HG03103 (cell line): Measurements from ENCODE around the gene NEB.
"Not testable (repeated sequence)": the region's sequence is repeated elsewhere in the genome, so short reads cannot be mapped to it uniquely, and the experiment has no call there.

Source experiments
- ATAC-seq: cut with Tn5 transposase; IDR thresholded peaks from one replicate; pipeline ENCODE4 v1.9.1; 2021; ENCODE audit warnings: low read depth; ENCODE audit not compliant: unreplicated experiment

The NEB gene

GRCh38 chr2:151570191-151570590 lies 164.1 kb downstream of the NEB start:
- no peak for ATAC-seq

DNA sequence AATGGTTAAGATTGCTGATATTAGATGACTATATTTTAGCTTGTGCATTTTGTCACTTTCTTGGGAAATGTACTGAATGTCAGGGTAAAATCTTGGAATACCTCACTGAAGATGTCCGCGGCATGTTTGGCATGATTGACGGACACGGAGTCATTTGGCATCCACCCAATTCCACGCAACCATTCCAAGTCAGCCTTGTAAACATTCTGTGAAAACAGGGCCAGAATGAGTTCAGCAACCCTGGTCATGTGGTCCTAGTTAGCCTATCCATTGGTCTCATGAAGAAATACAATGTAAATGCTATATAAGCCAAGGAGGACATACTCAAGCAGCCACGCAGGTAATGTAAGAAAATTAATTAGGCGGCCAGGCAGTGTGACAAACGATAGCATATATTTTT lies 165.1 kb downstream of the NEB start:
- ATAC-seq: no peak

- no peak for ATAC-seq
Observed at GRCh38 chr2:151568501-151568900, 165.8 kb downstream of the NEB start.

- no peak for ATAC-seq
Observed at GRCh38 chr2:151567006-151567405, 167.3 kb downstream of the NEB start.

GRCh38 chr2:151562398-151562797 lies 171.9 kb downstream of the NEB start:
- ATAC-seq: no peak

DNA sequence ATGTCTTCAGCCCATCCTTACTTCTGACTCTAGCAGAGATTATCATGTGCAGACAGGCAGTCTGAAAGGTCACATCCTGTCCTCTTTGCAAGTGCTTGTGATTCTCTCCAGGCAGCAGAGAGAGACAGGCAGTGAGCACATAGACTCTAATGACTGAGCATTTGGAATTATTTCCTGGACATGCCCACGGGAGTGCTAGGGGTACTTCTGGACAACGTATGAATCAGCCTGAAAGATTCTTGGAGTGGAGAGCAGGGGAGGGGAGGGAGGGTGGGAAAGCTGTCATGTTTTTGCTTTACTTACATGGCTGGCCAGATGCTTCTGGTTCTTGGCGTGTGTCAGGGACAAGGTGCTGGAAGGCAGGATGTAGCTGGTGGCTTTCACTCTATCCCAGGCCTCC lies 174.0 kb downstream of the NEB start:
- ATAC-seq: no peak

- ATAC-seq: not testable (repeated sequence)
Observed at GRCh38 chr2:151559431-151559830, 174.8 kb downstream of the NEB start.

DNA sequence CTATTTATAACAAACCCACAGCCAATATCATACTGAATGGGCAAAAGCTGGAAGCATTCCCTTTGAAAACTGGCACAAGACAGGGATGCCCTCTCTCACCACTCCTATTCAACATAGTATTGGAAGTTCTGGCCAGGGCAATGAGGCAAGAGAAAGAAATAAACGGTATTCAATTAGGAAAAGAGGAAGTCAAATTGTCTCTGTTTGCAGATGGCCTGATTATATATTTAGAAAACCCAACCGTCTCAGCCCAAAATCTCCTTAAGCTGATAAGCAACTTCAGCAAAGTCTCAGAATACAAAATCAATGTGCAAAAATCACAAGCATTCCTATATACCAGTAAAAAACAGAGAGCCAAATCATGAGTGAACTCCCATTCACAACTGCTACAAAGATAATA lies 176.4 kb downstream of the NEB start:
- not testable (repeated sequence) for ATAC-seq

GRCh38 chr2:151556121-151556520 lies 178.2 kb downstream of the NEB start:
- no peak for ATAC-seq

DNA sequence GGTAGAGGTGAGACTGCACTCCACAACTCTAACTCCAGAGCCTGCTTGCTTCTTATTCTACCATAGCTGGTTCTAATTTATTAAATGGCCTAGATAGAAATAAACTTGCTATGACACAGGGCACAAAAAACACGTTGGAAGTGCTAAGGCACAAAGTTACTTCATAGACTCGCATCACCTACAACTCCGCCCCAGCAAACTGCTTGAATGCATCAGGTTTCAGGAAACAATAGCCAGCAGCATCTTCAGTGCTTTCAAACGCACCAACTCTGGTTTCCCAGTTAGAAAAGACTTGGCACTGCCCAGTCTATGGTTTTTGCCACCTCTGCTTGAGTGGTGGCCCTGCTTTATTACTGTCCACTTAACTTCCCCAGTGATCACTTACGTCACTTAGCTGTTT lies 182.0 kb downstream of the NEB start:
- no peak for ATAC-seq

DNA sequence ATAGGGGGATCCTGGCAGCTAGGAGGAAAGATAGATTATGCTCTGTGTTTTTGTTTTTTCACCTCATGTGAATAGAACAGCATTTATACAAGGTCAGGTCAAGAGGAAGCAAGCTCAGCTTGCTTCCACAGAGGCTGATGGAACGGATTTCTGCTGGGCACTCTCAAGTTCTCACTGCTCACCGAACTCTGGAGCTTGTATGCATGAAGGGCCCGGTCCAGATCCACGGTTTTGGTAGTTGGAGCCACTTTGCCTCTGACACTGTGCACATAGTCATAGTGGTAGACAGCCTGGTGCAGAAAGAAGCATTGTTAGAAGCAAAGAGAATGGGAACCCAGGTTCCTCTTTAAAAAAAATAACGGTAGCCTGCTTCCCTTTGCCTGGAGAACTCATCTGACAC lies 182.7 kb downstream of the NEB start:
- ATAC-seq: no peak

DNA sequence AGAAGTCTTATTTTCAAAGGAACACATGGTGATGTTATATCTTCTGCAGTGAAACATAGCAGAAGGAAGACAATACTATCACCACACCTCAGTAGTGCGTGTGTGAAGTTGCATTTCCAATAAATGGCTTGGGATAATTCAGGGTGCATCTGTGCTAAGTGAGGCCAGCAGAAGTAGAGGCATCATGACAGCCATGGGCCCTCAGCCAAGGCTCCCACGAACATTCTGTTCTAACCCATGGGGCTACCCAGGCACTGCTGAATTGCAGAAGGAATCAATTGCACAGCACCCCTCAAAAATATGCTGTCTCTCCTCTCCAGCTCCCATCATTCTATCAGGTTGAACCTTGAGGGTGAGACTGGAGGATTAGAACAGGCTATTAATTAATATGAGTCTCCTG lies 185.1 kb downstream of the NEB start:
- ATAC-seq: no peak

DNA sequence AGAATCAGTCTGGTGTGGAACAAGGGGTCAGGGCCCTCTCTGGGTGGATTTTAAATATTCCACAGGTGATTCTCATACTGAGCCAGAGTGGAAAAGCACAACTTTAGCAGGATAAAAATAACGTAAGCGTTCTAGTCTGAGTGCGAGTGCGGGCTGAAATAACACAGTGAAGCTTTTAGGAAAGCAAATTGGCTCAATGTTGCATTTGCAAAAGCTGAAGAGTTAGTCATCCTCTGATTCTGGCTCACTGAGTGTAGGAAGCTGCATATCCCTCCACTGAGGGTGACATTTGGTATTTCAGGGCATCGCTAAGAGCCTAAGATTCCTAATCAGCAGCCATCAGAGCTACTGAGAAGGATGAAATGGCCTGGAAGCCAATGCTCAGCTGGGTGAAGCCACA lies 189.8 kb downstream of the NEB start:
- no peak for ATAC-seq

DNA sequence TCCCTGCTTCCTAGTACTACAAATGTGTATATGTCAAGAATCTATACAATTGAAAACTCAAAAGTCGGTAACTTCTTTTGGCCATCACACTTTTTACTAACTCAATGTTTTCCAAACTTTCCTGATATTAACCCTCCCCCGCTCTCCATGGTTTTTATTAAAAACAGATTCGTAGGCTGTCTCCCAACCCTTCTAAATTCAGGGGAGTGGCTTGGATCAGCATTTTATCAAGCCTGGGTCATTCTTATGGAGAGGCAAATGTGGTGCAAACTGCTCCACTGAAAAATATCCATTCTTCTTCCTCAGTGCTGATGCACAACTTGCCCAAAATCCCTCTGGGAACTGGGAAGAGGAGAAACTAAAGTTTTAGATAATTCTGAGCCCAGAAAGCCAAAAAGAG lies 190.4 kb downstream of the NEB start:
- no peak for ATAC-seq

GRCh38 chr2:151534001-151534400 lies 200.3 kb downstream of the NEB start:
- no peak for ATAC-seq

DNA sequence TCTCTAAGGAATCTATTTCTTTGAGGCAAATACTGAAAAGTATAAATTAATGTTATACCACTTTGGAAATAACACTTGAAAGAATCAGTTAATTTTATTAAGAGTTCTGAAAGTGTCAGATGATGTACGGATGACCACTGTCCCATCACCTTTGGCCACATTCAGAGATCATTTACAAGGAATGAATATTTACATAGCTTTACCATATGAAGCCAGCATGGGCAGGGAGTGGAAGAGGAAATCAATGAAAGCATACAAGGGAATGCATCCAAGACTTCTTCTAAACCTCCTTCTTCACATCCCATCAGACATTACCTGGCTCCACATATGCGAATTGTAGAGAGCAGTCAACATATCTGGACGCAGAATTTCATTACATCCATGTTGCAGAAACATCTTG lies 201.1 kb downstream of the NEB start:
- ATAC-seq: no peak

GRCh38 chr2:151526572-151527090 lies 207.6 kb downstream of the NEB start:
- ATAC-seq: no peak

GRCh38 chr2:151525821-151526373 lies 208.4 kb downstream of the NEB start:
- ATAC-seq: no peak

- no peak for ATAC-seq
Observed at GRCh38 chr2:151523850-151524249, 210.4 kb downstream of the NEB start.

- ATAC-seq: no peak
Observed at GRCh38 chr2:151522556-151522955, 211.7 kb downstream of the NEB start.

DNA sequence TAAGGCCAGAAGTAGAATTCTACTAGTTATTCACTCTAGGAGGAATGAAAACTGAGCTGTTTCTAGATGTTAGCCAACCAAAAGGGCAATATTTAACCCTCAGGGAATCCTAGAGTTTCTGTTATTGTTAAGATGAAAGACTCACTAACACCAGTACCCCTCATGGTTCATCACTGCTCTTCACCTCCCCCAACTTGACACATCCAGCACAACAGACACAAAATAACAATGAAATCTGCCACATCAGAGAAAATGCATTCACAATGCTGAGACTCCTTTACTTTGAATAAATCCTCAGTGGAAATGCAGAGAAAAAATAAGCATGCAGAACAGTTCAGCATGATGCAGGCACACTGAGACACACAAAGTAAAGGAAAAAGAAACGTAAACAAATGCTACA lies 213.3 kb downstream of the NEB start:
- no peak for ATAC-seq

DNA sequence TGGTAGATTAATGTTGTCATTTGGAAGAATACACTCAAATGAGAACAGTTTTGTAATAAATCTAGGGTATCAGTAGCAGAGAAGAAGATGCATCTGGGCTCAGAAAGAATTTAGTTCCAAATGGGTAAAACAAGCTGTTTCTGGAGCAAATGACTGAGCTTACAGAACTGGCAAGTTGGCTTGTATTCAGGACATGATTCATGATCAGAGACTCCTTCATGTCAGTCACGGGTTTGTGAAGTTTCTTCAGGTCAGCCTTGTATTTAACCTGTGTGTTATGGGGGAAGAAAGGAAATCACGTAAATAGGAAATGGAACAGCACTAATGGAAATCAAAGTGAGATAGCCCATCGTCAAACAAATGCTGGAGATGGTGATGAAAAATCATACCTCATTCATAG lies 215.5 kb downstream of the NEB start:
- no peak for ATAC-seq

DNA sequence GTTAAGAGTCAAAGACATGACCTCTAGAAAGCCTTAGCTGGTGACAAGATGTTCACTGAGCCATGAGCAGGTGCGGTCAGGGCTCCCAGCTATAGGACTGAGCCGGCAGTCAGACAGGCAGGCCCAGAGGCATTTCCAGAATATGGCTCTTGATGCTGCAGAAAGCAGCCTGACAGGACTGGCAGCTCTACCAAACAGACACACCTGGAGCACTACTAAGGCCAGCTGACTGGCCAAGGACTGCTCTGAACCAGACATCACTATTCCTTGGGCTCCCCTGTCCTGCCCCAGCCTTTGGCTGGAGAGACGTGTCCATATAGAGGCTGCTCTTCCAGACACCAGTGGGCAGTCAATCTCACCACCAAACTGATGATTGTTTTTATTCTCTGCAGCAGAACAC lies 225.8 kb downstream of the NEB start:
- no peak for ATAC-seq
